GM12873 (cell line): Measurements from ENCODE around the gene OLFML2A.

Experiments
- CTCF ChIP-seq: IDR thresholded peaks from 2 replicates; pipeline ENCODE4 v1.5.1; 2012; ENCODE audit warnings: low read depth, mild to moderate bottlenecking, moderate library complexity, low read length, control low read depth; ENCODE audit not compliant: insufficient read depth; ENCODE audit errors: missing control alignments

The OLFML2A gene

DNA sequence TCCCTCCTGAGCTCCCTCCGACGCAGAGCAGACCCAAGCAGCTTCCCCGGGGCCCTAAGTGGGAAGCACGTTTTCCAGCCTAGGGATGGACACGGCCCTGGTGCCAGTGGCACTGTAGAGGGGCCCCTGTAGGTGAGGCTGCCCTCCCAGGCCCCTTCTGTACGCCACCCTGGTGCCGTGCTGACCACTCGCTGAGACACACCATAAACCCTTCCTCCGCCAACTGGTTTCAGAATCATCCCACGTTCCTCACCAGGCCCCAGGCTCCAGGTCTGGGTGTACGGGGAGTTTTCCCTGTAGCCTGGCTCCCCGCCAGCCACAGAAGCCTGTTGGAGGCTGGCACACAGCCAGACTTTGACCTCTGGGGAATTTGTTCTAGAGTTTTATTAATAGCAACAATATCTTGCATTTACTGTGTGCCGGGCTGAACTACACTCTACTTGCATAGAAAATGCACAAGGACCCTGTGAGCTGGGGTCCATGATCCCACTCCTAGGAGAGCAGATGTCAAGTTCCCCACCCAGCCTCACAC lies 58.2 kb downstream of the OLFML2A start:
- TF ChIP-seq CTCF = no peak

GRCh38 chr9:124839612-124840299 lies 62.8 kb downstream of the OLFML2A start:
- peak; percentile 59 for TF ChIP-seq CTCF

- peak; percentile 49 for TF ChIP-seq CTCF
Observed at GRCh38 chr9:124840300-124840833, 63.4 kb downstream of the OLFML2A start.

DNA sequence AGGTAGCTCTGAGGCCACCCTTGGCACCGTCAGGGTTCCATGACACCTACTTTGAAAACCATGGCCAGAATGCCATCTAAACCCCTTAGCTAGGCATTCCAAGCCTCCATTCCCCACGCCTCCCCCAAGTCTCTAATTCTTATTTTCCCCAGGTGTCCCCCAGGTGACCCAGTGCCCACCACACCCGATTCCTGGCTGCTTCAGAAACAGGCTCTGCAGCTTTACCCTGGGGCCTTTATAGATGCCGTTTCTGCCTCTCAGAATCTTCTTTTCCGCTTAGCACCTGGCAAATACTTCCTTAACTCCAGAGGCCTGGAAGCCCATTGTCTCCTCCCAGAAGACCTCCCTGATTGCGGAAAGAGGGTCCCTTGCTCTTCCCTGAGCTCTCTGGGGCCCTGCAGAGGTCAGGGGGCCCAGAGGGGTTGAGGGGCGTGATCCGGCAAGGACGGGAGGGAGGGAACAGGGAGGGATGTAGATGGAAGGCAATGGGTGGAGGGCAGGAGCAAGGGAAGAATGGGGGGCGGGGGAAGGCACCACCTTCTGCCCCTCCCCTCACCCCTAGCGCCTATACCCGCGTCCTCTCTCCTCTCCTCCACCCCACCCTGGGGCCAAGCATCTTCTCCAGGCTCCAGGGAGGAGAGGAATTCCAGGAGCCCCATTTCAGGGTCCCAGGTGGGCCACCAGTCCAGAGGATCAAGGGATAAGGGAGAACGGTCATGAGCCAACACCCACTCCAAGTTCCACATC lies 64.3 kb downstream of the OLFML2A start:
- TF ChIP-seq CTCF = no peak

GRCh38 chr9:124843456-124844034 lies 66.6 kb downstream of the OLFML2A start:
- TF ChIP-seq CTCF = no peak

GRCh38 chr9:124844291-124844690 lies 67.4 kb downstream of the OLFML2A start:
- TF ChIP-seq CTCF = no peak

DNA sequence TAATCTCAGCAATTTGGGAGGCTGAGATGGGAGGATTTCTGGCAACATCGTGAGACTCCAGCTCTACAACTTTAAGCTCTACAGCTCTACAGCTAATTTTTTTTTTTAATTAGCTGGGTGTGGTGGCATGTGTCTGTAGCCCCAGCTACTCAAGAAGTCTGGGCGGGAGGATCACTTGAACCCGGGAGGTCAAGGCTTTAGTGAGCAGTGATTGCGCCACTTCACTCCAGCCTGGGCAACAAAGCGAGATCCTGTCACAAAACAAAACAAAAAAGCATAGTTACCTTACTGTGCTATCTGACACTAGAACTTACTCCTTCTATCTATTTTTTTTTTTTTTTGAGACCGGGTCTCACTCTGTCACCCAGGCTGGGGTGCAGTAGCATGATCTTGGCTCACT lies 70.0 kb downstream of the OLFML2A start:
- no peak for TF ChIP-seq CTCF
